Thyroid gland (tissue), 4 donors: ENCODE results near the gene TCEAL8.

Source experiments
- CTCF ChIP-seq, 6 experiments: fragments of 200-600 bp in 3 of 6; fragments of 450-650 bp in 3 of 6; sonication (generic) in 3 of 6; IDR thresholded peaks; one replicate each; pipeline ENCODE4 v1.5.1; 2016 to 2019; ENCODE audit warnings: antibody characterized with exemption in 6 of 6, mild to moderate bottlenecking in 2 of 6, inconsistent platforms in 1 of 6, moderate library complexity in 1 of 6
- POLR2A ChIP-seq, 2 donors: fragments of 450-650 bp; IDR thresholded peaks; one replicate each; pipeline ENCODE4 v1.6.1; 2017; ENCODE audit warnings: antibody characterized with exemption in 2 of 2, mild to moderate bottlenecking in 2 of 2, moderate library complexity in 1 of 2

- TF ChIP-seq CTCF (IDR thresholded peaks at IDR 0.05) (no peak), POLR2A (IDR thresholded peaks at IDR 0.05) (no peak)
These were observed 34.2 kb downstream of the TCEAL8 start for GRCh38 chrX:103220511-103221323.
